Activated naive CD8-positive, alpha-beta T cell treated with anti-CD3 and anti-CD28 coated beads, Interleukin-2, amount 50 U/mL, for 16 hours (primary cell): Measurements from ENCODE around the gene GNG13.
"Not testable (repeated sequence)": the region's sequence is repeated elsewhere in the genome, so short reads cannot be mapped to it uniquely, and the experiment has no call there.

Experiments
- DNase-seq: peaks from one replicate; pipeline ENCODE4 v3.0.0-alpha.2; 2020; ENCODE audit warnings: low read depth, low spot score

Gene GNG13

GRCh38 chr16:831571-832413 is 31.3 kb upstream of the GNG13 start:
- DNase-seq: no peak

DNA sequence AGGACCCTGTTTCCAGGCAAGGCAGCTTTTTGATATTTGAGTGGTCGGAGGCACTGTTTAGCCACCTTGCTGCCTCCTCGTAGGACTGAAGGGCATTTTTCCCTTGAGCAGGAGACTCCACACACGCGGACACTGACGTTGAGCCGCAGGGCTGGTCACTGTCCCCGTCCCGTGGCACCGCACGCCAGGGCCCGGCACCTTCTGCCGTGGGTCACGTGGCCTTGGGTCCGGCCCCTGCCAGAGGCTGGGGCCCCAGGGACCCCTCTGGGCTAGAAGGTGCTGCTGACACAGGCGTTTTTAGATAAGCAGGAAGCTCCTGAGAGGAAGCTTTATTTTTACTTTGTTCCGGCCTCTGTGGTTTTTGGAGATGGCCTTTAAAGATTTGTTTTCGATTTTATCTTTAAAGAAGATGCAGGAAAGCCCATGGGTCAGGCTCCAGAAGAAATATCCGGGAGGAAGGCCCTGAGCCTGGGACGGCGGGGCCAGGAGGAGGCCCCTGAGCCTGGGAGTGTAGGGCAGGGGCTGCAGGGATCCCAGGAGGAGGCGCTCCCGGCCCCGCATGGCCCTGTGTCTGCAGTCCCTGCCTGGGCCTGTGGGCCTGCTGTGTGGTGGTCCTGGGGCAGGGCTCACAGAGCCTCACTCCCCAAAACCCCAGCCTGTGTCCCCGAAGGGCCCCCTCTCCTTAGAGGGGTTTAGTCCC is 30.5 kb upstream of the GNG13 start:
- DNase-seq: no peak

- no peak for DNase-seq
These were observed 29.8 kb upstream of the GNG13 start for GRCh38 chr16:830107-830870.

DNA sequence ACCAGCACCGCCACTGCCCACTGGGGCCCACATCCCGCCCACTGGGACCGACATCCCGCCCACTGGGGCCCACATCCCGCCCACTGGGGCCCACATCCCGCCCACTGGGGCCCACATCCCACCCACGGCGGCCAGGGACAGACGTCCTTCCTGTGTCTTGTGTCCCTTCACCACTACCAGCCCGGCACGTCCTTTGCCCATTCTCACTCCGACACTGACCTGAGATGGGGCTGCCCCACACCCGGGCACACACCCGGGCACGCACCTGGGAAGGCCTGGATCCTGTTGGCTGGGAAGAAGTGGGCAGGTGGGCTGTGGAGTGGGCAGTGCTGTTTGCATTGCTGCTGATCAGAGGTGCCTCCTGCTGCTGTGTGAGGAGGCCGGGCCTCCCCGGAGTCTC is 28.4 kb upstream of the GNG13 start:
- DNase-seq: no peak

DNA sequence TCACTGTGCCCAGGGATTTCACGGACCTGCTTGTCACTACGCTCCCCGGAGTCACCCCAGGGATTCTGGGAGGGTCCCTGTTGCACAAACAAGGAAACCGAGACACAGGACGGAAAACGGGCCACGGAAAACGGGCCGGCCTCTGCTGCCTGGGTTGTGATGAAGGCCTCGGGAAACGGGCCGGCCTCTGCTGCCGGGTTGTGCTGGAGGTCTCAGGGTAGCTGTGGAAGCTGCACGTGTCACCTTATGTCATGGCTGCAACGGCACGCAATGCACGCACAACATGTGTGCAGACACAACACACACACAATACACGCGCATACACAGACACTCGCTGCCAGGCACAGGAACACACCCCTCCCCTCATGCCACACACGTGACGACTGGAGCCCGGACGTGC is 27.0 kb upstream of the GNG13 start:
- DNase-seq: no peak

DNA sequence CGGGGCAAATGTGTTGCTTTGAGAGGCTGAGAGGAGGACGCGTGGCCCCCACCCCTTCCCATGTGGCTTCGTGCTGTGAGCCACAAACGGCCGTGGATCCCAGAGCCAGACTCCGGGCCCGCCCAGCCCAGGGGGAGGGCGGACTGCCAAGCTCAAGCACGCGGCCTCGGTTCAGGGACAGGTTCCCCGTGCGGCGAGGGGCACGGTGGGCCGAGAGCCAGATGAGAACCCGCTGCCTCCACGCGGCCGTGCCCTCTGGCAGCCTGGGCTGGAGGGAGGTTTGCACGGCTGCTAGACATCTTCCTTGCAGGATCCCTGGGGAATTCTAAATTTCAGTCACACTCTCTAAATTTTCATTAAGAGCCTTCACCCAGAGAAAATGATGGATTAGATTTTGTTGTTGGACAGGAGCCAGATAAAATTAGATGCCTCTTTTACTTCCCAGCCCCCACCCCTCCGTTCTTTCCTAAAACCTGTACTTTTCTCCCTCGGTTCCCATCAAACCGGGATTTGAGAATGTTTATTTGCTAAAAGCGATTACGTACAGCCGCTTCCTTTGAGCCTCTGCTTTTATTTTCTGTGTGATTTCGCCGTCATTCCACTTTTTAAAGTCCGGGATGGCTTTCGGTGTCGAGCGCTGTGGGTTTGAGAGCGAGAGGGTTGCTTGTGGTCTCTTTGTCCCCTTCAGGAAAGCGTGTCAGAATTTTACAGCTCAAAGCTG is 25.0 kb upstream of the GNG13 start:
- no peak for DNase-seq

GRCh38 chr16:824601-825000 is 24.1 kb upstream of the GNG13 start:
- no peak for DNase-seq

- DNase-seq: no peak
These were observed 23.7 kb upstream of the GNG13 start for GRCh38 chr16:824194-824593.

DNA sequence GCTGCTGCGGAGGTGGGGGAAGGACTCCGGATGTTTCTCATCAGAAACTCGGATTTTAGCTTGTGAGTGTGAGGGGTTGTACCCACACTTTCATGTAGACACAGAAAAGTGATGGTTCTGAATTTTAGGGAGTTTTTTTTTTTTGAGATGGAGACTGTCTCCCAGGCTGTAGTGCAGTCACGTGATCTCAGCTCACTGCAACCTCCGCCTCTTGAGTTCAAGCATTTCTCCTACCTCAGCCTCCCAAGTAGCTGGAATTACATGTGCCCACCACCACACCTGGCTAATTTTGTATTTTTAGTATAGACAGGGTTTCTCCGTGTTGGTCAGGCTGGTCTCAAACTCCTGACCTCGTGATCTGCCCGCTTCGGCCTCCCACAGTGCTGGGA is 22.4 kb upstream of the GNG13 start:
- no peak for DNase-seq

GRCh38 chr16:822174-822908 is 21.8 kb upstream of the GNG13 start:
- no peak for DNase-seq

- no peak for DNase-seq
These were observed 21.2 kb upstream of the GNG13 start for GRCh38 chr16:821751-822150.

DNA sequence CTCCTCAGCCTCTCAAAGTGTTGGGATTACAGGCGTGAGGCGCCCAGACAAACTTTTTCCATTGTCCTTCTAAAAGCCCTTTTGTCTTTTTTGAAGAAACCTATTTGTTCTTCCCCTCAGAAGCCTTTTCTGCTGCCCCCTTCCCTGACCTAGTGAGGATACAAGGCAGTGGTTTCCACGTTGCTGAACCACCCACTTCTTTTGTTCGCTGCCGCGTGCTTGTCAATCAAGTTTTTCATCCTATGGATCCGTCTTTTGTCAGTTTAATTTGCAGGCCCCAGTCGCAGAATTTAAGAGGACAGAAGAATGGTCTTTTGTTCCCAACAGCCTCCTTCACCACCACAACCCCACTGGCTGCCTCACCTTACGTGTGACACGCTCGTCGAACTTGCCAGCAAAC is 20.2 kb upstream of the GNG13 start:
- no peak for DNase-seq

GRCh38 chr16:820044-820408 is 19.5 kb upstream of the GNG13 start:
- not testable (repeated sequence) for DNase-seq

GRCh38 chr16:819336-820043 is 19.0 kb upstream of the GNG13 start:
- DNase-seq: no peak

DNA sequence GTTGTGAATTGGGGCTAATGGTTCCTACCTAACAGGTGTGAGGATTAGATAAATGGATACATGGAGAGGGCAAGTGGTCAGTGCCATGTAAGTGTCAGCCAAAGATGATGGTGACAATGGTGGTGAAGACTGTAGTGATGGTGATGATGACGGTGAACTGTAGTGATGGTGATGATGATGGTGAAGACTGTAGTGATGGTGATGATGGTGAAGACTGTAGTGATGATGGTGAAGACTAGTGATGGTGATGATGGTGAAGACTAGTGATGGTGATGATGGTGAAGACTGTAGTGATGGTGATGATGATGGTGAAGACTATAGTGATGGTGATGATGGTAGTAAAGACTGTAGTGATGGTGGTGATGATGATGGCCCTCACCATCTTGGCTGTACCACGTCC is 18.1 kb upstream of the GNG13 start:
- no peak for DNase-seq

- no peak for DNase-seq
These were observed 17.6 kb upstream of the GNG13 start for GRCh38 chr16:818132-818531.

DNA sequence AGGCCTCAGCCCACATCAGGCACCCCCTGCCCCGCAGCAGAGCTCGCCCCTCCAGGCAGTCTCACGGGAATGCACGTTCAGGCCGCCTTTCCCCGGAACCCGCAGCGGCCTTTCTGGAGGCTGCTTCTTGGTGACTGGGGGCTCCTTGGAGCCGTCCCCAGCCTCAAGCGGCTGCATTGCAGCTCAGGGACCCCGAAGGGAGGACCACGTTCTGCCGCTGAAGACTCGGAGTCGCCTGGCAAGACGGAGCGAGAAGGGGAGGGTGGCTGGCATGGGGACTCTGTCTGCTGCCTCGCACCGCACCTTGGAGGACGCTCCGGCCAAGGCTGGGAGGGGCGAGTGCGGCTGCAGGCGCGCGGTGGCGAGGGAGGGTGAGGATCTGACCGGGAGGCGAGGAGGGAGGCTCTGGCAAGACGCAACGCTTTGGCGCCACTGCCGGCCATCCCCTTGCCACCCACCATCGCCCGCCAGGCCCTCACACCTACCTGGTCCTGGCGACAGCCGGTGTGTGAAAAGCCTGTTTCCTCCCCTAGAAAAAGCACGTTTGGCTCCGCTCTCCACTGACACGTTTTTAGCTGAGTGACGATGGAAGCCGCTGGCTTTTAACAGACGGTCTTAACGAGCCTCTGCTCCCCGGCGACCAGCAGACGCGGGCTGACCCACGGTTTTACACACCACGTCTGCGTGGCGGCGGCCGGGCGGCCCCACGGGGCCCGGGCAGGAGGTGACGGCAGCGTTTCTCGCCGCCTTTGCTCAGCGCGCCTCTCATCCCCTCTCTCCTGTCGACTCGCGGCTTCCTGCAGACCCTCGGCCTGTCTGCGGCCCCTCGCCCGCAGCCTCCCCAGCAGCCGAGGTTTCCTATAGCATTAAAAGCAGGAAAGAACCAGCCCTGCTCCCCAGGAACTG is 16.7 kb upstream of the GNG13 start:
- DNase-seq: no peak

GRCh38 chr16:815861-816260 is 15.3 kb upstream of the GNG13 start:
- no peak for DNase-seq

DNA sequence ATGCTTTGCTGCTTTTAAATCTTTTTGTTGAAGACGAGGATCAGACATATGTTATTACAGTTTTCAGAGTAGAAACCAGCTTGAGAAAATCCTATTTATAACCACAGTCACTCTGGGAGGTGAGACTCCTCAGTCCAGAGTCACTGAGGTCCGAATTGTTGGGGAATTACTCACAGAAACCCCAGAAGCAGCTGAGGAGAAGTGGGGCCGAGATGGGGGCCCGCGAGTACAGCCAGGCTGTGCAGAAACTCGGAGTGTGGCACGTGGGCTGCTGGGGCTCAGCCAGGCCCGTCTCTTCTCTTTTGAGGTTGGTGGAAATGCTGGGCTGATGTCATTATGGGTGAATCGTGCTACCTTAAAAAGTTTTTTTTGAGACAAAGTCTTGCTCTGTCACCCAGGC is 14.4 kb upstream of the GNG13 start:
- no peak for DNase-seq
